Measurements from ENCODE around the gene LDLRAD4.

GRCh38 chr18:13198701-13199100, 19.9 kb upstream of the LDLRAD4 start:
- TF ChIP-seq CTCF (IDR thresholded peaks at IDR 0.05) (no peak), EP300 (IDR thresholded peaks at IDR 0.05) (no peak), POLR2A (IDR thresholded peaks at IDR 0.05; ENCODE audit: low read depth) (no peak), POLR2AphosphoS5 (IDR thresholded peaks at IDR 0.05) (no peak)
